ENCODE results near the gene CASR.

DNA sequence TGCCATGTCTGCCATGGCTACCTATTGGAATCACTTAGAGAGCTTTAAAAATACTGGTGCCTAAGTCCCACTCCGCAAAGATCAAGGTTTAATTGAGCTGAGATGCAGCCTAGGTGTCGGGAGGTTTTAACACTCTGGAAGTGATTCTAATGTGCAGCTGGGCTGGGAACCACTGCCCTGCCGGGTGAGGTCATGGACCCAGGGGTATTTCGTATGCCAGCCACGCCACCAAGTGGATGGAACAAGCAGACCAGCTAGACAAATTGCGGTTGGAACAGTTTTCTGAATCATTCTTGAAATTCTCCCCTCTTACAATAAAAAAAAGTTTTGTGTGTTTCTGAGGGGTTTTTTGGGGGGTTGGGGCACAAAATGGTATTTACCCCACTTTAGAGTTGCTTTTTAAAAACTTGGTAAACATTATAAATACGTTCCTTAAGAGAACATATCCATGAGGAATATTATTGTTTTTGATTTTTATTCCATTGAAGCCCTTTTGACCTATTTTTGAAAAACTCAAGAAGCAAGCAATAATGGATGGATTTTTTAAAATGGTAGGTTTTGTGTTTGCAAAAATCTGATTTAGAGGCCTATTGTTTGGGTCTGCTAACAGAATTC is 75.4 kb downstream of the CASR start:
- TF ChIP-seq, protein P1, sequence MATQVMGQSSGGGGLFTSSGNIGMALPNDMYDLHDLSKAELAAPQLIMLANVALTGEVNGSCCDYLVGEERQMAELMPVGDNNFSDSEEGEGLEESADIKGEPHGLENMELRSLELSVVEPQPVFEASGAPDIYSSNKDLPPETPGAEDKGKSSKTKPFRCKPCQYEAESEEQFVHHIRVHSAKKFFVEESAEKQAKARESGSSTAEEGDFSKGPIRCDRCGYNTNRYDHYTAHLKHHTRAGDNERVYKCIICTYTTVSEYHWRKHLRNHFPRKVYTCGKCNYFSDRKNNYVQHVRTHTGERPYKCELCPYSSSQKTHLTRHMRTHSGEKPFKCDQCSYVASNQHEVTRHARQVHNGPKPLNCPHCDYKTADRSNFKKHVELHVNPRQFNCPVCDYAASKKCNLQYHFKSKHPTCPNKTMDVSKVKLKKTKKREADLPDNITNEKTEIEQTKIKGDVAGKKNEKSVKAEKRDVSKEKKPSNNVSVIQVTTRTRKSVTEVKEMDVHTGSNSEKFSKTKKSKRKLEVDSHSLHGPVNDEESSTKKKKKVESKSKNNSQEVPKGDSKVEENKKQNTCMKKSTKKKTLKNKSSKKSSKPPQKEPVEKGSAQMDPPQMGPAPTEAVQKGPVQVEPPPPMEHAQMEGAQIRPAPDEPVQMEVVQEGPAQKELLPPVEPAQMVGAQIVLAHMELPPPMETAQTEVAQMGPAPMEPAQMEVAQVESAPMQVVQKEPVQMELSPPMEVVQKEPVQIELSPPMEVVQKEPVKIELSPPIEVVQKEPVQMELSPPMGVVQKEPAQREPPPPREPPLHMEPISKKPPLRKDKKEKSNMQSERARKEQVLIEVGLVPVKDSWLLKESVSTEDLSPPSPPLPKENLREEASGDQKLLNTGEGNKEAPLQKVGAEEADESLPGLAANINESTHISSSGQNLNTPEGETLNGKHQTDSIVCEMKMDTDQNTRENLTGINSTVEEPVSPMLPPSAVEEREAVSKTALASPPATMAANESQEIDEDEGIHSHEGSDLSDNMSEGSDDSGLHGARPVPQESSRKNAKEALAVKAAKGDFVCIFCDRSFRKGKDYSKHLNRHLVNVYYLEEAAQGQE (tag by site-specific recombination; IDR thresholded peaks at IDR 0.05), result no peak
- TF ChIP-seq ZNF239 (tag by site-specific recombination; IDR thresholded peaks at IDR 0.05), result no peak
- TF ChIP-seq, protein P2, sequence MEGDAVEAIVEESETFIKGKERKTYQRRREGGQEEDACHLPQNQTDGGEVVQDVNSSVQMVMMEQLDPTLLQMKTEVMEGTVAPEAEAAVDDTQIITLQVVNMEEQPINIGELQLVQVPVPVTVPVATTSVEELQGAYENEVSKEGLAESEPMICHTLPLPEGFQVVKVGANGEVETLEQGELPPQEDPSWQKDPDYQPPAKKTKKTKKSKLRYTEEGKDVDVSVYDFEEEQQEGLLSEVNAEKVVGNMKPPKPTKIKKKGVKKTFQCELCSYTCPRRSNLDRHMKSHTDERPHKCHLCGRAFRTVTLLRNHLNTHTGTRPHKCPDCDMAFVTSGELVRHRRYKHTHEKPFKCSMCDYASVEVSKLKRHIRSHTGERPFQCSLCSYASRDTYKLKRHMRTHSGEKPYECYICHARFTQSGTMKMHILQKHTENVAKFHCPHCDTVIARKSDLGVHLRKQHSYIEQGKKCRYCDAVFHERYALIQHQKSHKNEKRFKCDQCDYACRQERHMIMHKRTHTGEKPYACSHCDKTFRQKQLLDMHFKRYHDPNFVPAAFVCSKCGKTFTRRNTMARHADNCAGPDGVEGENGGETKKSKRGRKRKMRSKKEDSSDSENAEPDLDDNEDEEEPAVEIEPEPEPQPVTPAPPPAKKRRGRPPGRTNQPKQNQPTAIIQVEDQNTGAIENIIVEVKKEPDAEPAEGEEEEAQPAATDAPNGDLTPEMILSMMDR (tag by site-specific recombination; IDR thresholded peaks at IDR 0.05), result peak; percentile 65
